WERI-Rb-1 (cell line): Measurements from ENCODE around the gene MN1.

Experiments used
- DNase-seq: peaks from one replicate; pipeline ENCODE4 v3.0.0-alpha.2; 2020
- H3K27ac ChIP-seq: fragments of 250-450 bp; sonication (Bioruptor Pico); 2 replicates; pipeline ENCODE4 v1.5.1; 2020; ENCODE audit warnings: mild to moderate bottlenecking, moderate library complexity
- H3K27me3 ChIP-seq: fragments of 250-450 bp; sonication (Bioruptor Pico); 2 replicates; pipeline ENCODE4 v1.5.1; 2021; ENCODE audit warnings: mild to moderate bottlenecking, low read depth, moderate library complexity; ENCODE audit not compliant: insufficient read depth, severe bottlenecking
- H3K36me3 ChIP-seq: fragments of 250-450 bp; sonication (Bioruptor Pico); 2 replicates; pipeline ENCODE4 v1.5.1; 2020; ENCODE audit warnings: mild to moderate bottlenecking, moderate library complexity
- H3K4me3 ChIP-seq: 2 replicates; pipeline ENCODE4 v1.5.1; 2011; ENCODE audit warnings: low read depth, mild to moderate bottlenecking, control low read depth, low read length
- H3K9me3 ChIP-seq: fragments of 250-450 bp; sonication (Bioruptor Pico); 2 replicates; pipeline ENCODE4 v1.5.1; 2021; ENCODE audit warnings: mild to moderate bottlenecking, moderate library complexity; ENCODE audit not compliant: severe bottlenecking
- CTCF ChIP-seq: IDR thresholded peaks from 2 replicates; pipeline ENCODE4 v1.5.1; 2011; ENCODE audit warnings: low read depth, mild to moderate bottlenecking, control low read depth, inconsistent platforms, low read length

MN1 gene

GRCh38 chr22:27825174-27825573 lies 23.6 kb upstream of the MN1 start:
- Histone ChIP-seq H3K9me3 (peaks cover 1% of the 10 kb centered on the region), H3K4me3 (no peak overlapping the region), H3K27ac (no peak overlapping the region), H3K27me3 (no peaks in the 10 kb centered on the region), H3K36me3 (no peaks in the 10 kb centered on the region)
- DNase-seq, result peak; percentile 16
- peak; percentile 70 for TF ChIP-seq CTCF

DNA sequence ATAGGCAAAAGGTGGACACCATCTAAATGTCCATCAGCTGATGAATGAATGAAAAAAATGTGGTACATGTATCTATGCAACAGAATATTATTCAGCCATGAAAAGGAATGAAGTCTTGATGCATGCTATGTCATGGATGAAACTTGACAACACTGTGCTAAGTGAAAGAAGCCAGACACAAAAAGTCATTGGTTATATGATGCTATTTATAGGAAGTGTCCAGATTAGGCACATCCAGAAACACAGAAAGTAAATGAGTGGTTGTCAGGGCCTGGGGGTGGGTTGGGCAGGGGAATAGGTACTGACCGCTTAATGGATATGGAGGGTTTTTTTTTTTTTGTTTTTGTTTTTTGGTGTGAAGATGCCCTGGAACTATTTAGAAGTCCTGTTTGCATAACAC lies 21.7 kb upstream of the MN1 start:
- Histone ChIP-seq H3K9me3 (peaks cover 4% of the 10 kb centered on the region), H3K36me3 (no peaks in the 10 kb centered on the region), H3K27me3 (no peaks in the 10 kb centered on the region), H3K4me3 (no peak overlapping the region), H3K27ac (no peak overlapping the region)
- TF ChIP-seq CTCF, result no peak
- no peak for DNase-seq

- Histone ChIP-seq H3K27me3 (no peaks in the 10 kb centered on the region), H3K9me3 (peaks cover 4% of the 10 kb centered on the region), H3K36me3 (no peaks in the 10 kb centered on the region), H3K27ac (no peak overlapping the region), H3K4me3 (no peak overlapping the region)
- TF ChIP-seq CTCF, result no peak
- DNase-seq, result no peak
These were observed 19.6 kb upstream of the MN1 start for GRCh38 chr22:27820896-27821866.

- TF ChIP-seq CTCF, result no peak
- H3K27ac ChIP-seq, result no peak overlapping the region
- H3K36me3 ChIP-seq, result no peaks in the 10 kb centered on the region
- no peak for DNase-seq
- no peaks in the 10 kb centered on the region for H3K27me3 ChIP-seq
- H3K9me3 ChIP-seq, result peaks cover 4% of the 10 kb centered on the region
- no peak overlapping the region for H3K4me3 ChIP-seq
These were observed 15.0 kb upstream of the MN1 start for GRCh38 chr22:27816552-27816951.

GRCh38 chr22:27815826-27816530 lies 14.4 kb upstream of the MN1 start:
- Histone ChIP-seq H3K27me3 (no peaks in the 10 kb centered on the region), H3K36me3 (no peaks in the 10 kb centered on the region), H3K27ac (no peak overlapping the region), H3K4me3 (no peak overlapping the region), H3K9me3 (peaks cover 4% of the 10 kb centered on the region)
- no peak for TF ChIP-seq CTCF
- no peak for DNase-seq
